Neural progenitor cell (in vitro differentiated cells): ENCODE results near the gene MROH9.

Experiments used
- CTCF ChIP-seq: fragments of 200-600 bp; sonication (generic); IDR thresholded peaks from 2 replicates; pipeline ENCODE4 v1.5.1; 2017; ENCODE audit warnings: antibody characterized with exemption, mild to moderate bottlenecking
- EZH2phosphoT487 ChIP-seq: fragments of 200-600 bp; sonication (generic); IDR thresholded peaks from 2 replicates; pipeline ENCODE4 v1.6.1; 2017; ENCODE audit warnings: antibody characterized with exemption

- no peak for TF ChIP-seq CTCF
- TF ChIP-seq EZH2phosphoT487, result no peak
Measured at GRCh38 chr1:170939476-170939875, 4.1 kb downstream of the MROH9 start.
